ENCODE measurements around the gene GOLGA7B.

GOLGA7B gene

DNA sequence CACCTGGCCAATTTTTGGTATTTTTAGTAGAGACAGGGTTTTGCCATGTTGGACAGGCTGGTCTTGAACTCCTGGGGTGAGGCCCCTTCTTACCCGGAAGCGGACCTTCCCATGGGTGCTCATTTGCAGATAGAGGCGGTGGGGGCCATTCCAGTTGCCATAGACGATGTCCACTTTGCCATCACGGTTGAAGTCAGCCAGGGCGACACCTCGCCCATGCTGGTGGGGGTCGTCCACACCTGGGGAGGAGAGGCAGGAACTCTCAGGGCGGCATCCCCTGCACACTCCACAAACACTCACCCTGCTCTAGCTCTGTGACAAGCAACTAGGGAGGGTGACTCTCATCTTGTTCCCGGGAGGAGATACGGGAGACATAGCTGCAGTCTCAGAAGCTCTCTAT lies 54.9 kb downstream of the GOLGA7B start:
- no peaks in the 10 kb centered on the region for H3K36me3 ChIP-seq (ENCODE audit: control insufficient read depth, insufficient read depth, low read length)
- no peak overlapping the region for H3K4me3 ChIP-seq (ENCODE audit: low read depth, low read length)
- H3K4me1 ChIP-seq = no peaks in the 10 kb centered on the region
- H3K79me2 ChIP-seq = no peaks in the 10 kb centered on the region
- no peak overlapping the region for H3K27ac ChIP-seq
- no peaks in the 10 kb centered on the region for H3K27me3 ChIP-seq (ENCODE audit: control insufficient read depth, insufficient read depth, low read length)
- no peak overlapping the region for H3K4me2 ChIP-seq (ENCODE audit: low read length)
- no peak overlapping the region for H3K9ac ChIP-seq
- H3K9me3 ChIP-seq (ENCODE audit: control insufficient read depth, low read length) = no peaks in the 10 kb centered on the region
- no peak overlapping the region for H2AFZ ChIP-seq
- TF ChIP-seq CTCF (IDR thresholded peaks at IDR 0.05) = no peak

DNA sequence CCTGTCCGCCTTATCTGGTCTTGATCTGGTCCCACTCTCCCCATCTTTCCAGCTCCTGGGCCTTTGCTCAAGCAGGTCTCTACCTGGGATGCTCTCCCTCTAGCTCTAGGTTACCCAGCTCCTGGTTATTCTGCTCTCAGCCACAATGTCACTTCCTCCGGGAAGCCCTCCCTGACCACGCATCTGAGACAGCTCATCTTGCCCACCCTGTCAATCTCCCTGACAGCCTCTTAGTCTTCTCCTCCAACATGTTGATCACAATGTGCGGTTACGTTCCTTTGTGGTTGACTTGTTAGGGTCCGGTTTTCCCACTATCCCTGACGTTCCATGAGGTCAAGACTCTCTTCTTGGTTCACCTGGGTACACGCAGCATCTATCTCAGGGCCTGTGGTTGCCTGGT lies 55.6 kb downstream of the GOLGA7B start:
- H3K9ac ChIP-seq = no peak overlapping the region
- no peak overlapping the region for H3K27ac ChIP-seq
- no peaks in the 10 kb centered on the region for H3K36me3 ChIP-seq (ENCODE audit: control insufficient read depth, insufficient read depth, low read length)
- H3K9me3 ChIP-seq (ENCODE audit: control insufficient read depth, low read length) = no peaks in the 10 kb centered on the region
- H3K4me3 ChIP-seq (ENCODE audit: low read depth, low read length) = no peak overlapping the region
- no peaks in the 10 kb centered on the region for H3K27me3 ChIP-seq (ENCODE audit: control insufficient read depth, insufficient read depth, low read length)
- H3K4me1 ChIP-seq = no peaks in the 10 kb centered on the region
- H3K4me2 ChIP-seq (ENCODE audit: low read length) = no peak overlapping the region
- no peaks in the 10 kb centered on the region for H3K79me2 ChIP-seq
- no peak overlapping the region for H2AFZ ChIP-seq
- TF ChIP-seq CTCF (IDR thresholded peaks at IDR 0.05) = no peak

- no peak for TF ChIP-seq CTCF (IDR thresholded peaks at IDR 0.05)
Measured at GRCh38 chr10:97907211-97907610, 57.6 kb downstream of the GOLGA7B start.

DNA sequence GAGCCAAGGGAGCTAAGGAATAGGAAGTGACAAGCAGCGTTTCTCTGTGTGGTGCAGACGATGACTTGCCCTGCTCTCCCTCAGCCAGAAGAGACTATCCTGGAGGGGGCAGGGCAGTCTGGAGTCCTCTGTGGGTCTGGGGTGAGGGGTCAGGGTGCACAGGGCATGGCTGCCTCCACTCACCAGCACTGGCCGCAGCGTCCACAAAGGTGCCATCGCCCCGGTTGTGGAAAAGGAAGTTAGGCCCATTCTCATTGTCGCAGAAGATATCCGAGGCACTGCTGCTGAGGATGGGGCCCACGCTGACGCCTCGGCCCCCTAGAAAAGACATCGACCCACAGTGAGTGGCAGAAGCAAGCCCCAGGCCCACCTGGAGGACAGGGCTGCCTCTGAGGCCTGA lies 58.2 kb downstream of the GOLGA7B start:
- Histone ChIP-seq H3K9me3 (ENCODE audit: control insufficient read depth, low read length) (no peaks in the 10 kb centered on the region), H3K36me3 (ENCODE audit: control insufficient read depth, insufficient read depth, low read length) (no peaks in the 10 kb centered on the region), H3K9ac (no peak overlapping the region), H3K4me1 (no peaks in the 10 kb centered on the region), H3K27me3 (ENCODE audit: control insufficient read depth, insufficient read depth, low read length) (no peaks in the 10 kb centered on the region), H2AFZ (no peak overlapping the region), H3K4me2 (ENCODE audit: low read length) (no peak overlapping the region), H3K4me3 (ENCODE audit: low read depth, low read length) (no peak overlapping the region), H3K79me2 (no peaks in the 10 kb centered on the region), H3K27ac (no peak overlapping the region)
- TF ChIP-seq CTCF (IDR thresholded peaks at IDR 0.05) = no peak

More at GRCh38 chr10:97907211-97907610, 57.6 kb downstream of the GOLGA7B start:
- no peaks in the 10 kb centered on the region for H3K36me3 ChIP-seq (ENCODE audit: control insufficient read depth, insufficient read depth, low read length)
- no peaks in the 10 kb centered on the region for H3K4me1 ChIP-seq
- H2AFZ ChIP-seq = no peak overlapping the region
- no peaks in the 10 kb centered on the region for H3K9me3 ChIP-seq (ENCODE audit: control insufficient read depth, low read length)
- no peak overlapping the region for H3K27ac ChIP-seq
- no peaks in the 10 kb centered on the region for H3K79me2 ChIP-seq
- H3K27me3 ChIP-seq (ENCODE audit: control insufficient read depth, insufficient read depth, low read length) = no peaks in the 10 kb centered on the region
- no peak overlapping the region for H3K9ac ChIP-seq
- no peak overlapping the region for H3K4me2 ChIP-seq (ENCODE audit: low read length)
- H3K4me3 ChIP-seq (ENCODE audit: low read depth, low read length) = no peak overlapping the region

DNA sequence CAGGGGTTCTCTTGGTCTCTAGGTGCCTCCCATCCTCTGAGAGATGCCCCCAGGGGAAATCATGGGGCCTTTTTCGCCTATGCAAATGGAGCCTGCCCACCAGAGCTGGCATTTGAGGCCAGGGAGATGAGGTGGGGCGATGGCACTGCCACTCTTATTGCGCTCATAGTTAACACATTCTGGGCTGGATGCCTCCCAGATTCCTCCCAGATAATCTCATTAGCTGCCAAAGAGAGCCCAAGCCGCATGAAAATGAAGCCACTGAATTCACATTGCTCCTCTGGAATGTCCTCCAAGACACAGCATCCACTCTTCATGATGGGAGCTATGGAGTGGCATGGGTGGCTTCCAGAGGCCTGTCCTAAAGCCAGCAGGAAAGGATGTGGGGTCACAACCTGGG lies 61.0 kb downstream of the GOLGA7B start:
- H3K36me3 ChIP-seq (ENCODE audit: control insufficient read depth, insufficient read depth, low read length) = no peaks in the 10 kb centered on the region
- H3K4me3 ChIP-seq (ENCODE audit: low read depth, low read length) = no peak overlapping the region
- H2AFZ ChIP-seq = no peak overlapping the region
- H3K4me1 ChIP-seq = no peaks in the 10 kb centered on the region
- H3K79me2 ChIP-seq = no peaks in the 10 kb centered on the region
- no peak for TF ChIP-seq CTCF (IDR thresholded peaks at IDR 0.05)
- no peaks in the 10 kb centered on the region for H3K27me3 ChIP-seq (ENCODE audit: control insufficient read depth, insufficient read depth, low read length)
- H3K27ac ChIP-seq = no peak overlapping the region
- no peaks in the 10 kb centered on the region for H3K9me3 ChIP-seq (ENCODE audit: control insufficient read depth, low read length)
- no peak overlapping the region for H3K4me2 ChIP-seq (ENCODE audit: low read length)
- H3K9ac ChIP-seq = no peak overlapping the region
